DND-41 (cell line): ENCODE data around the gene IL10RA.

Experiments used
- ATAC-seq: fragments of 200-7000 bp; cut with Tn5 transposase; 3 replicates; pipeline ENCODE4 v1.9.1; 2021; ENCODE audit warnings: low read depth; ENCODE audit not compliant: insufficient read depth
- DNase-seq: peaks from one replicate; pipeline ENCODE4 v3.0.0-alpha.2; 2020
- H2AFZ ChIP-seq: 2 replicates; pipeline ENCODE4 v1.6.0; 2012; ENCODE audit warnings: low read depth, low read length
- H3K27ac ChIP-seq: 2 replicates; pipeline ENCODE4 v1.5.1; 2012; ENCODE audit warnings: low read length, inconsistent platforms
- H3K27me3 ChIP-seq: fragments of 200-600 bp; sonication (generic); 2 replicates; pipeline ENCODE4 v1.6.0; 2012; ENCODE audit warnings: low read length, mild to moderate bottlenecking, inconsistent platforms; ENCODE audit not compliant: insufficient read depth, poor library complexity
- H3K36me3 ChIP-seq: 2 replicates; pipeline ENCODE4 v1.5.1; 2012; ENCODE audit warnings: low read length, inconsistent platforms; ENCODE audit not compliant: insufficient read depth
- H3K4me1 ChIP-seq: 2 replicates; pipeline ENCODE4 v1.5.1; 2012; ENCODE audit warnings: mild to moderate bottlenecking, low read length; ENCODE audit not compliant: insufficient read depth
- H3K4me2 ChIP-seq: 2 replicates; pipeline ENCODE4 v1.6.0; 2012; ENCODE audit warnings: mild to moderate bottlenecking, moderate library complexity, low read length, inconsistent platforms; ENCODE audit not compliant: insufficient read depth
- H3K4me3 ChIP-seq, 2 experiments: fragments of 200-600 bp in 1 of 2; shearing (Covaris generic) in 1 of 2; 2 replicates each; pipeline ENCODE4 v1.5.1; 2012 to 2016; ENCODE audit warnings: inconsistent platforms in 2 of 2, low read length in 2 of 2, mild to moderate bottlenecking in 2 of 2, low read depth in 1 of 2, moderate library complexity in 1 of 2
- H3K79me2 ChIP-seq: 2 replicates; pipeline ENCODE4 v1.6.0; 2012; ENCODE audit warnings: low read length, inconsistent platforms; ENCODE audit not compliant: insufficient read depth
- H3K9ac ChIP-seq: 2 replicates; pipeline ENCODE4 v1.6.0; 2012; ENCODE audit warnings: low read depth, mild to moderate bottlenecking, inconsistent platforms, low read length, moderate library complexity
- H3K9me3 ChIP-seq: 2 replicates; pipeline ENCODE4 v1.5.1; 2012; ENCODE audit warnings: low read length, moderate library complexity, mild to moderate bottlenecking, inconsistent platforms; ENCODE audit not compliant: insufficient read depth, severe bottlenecking
- H4K20me1 ChIP-seq: 2 replicates; pipeline ENCODE4 v1.6.0; 2012; ENCODE audit warnings: low read length; ENCODE audit not compliant: insufficient read depth
- EZH2 ChIP-seq: IDR thresholded peaks from 3 replicates; pipeline ENCODE4 v1.6.1; 2012; ENCODE audit warnings: borderline replicate concordance, low read depth, mild to moderate bottlenecking, moderate library complexity, low read length, inconsistent platforms; ENCODE audit not compliant: severe bottlenecking
- TF ChIP-seq, protein P1 (sequence below): IDR thresholded peaks from 2 replicates; pipeline ENCODE4 v1.5.1; 2012; ENCODE audit warnings: borderline replicate concordance, low read length, moderate library complexity, mild to moderate bottlenecking; ENCODE audit not compliant: poor library complexity, severe bottlenecking; ENCODE audit errors: extremely low read depth

The IL10RA gene

DNA sequence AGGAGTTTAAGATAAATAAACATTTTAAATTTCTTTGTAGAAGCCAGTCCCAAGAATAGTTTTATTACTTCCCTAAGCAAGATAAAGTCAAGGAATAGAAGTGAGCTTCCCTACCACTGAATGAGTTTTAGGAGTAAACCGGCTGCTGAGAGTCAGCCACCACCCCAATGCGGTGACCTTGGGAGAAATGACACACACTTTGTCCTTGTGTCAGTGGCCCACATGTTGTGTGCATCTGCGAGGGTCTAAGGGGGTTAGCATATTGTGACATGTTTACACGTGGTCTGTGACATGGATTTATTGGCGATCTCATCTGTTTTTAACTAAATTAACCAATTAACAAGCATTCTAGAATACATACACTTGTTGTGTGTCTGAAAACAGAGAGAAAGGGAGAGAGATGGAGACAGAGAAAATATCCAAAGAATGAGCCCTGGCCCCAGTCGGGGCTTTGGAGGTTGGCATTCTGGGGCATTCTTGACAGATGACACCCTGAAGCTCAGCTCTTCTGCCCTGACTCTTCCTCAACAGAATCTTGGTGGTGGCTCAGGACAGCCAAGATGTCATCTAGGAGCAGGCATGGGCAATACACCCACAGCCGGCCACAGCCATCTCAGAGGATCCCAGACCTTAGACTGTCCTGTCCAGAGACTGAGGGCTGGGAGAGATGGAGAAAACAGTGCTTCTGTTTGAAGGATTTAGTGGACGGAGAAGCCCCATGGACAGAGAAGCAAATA is 60.9 kb downstream of the IL10RA start:
- no peak for ATAC-seq
- H3K4me2 ChIP-seq: no peak overlapping the region
- no peaks in the 10 kb centered on the region for H3K36me3 ChIP-seq
- DNase-seq: no peak
- no peaks in the 10 kb centered on the region for H3K9me3 ChIP-seq
- no peak overlapping the region for H2AFZ ChIP-seq
- H3K27ac ChIP-seq: no peak overlapping the region
- H3K27me3 ChIP-seq: no peaks in the 10 kb centered on the region
- H4K20me1 ChIP-seq: no peaks in the 10 kb centered on the region
- TF ChIP-seq EZH2: no peak
- TF ChIP-seq, protein P1, sequence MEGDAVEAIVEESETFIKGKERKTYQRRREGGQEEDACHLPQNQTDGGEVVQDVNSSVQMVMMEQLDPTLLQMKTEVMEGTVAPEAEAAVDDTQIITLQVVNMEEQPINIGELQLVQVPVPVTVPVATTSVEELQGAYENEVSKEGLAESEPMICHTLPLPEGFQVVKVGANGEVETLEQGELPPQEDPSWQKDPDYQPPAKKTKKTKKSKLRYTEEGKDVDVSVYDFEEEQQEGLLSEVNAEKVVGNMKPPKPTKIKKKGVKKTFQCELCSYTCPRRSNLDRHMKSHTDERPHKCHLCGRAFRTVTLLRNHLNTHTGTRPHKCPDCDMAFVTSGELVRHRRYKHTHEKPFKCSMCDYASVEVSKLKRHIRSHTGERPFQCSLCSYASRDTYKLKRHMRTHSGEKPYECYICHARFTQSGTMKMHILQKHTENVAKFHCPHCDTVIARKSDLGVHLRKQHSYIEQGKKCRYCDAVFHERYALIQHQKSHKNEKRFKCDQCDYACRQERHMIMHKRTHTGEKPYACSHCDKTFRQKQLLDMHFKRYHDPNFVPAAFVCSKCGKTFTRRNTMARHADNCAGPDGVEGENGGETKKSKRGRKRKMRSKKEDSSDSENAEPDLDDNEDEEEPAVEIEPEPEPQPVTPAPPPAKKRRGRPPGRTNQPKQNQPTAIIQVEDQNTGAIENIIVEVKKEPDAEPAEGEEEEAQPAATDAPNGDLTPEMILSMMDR: no peak
- H3K79me2 ChIP-seq: no peaks in the 10 kb centered on the region
- no peak overlapping the region for H3K9ac ChIP-seq
- peaks cover 12% of the 10 kb centered on the region for H3K4me1 ChIP-seq
- no peak overlapping the region for H3K4me3 ChIP-seq

- H3K9ac ChIP-seq: no peak overlapping the region
Measured at GRCh38 chr11:118047749-118048148, 61.6 kb downstream of the IL10RA start.

GRCh38 chr11:118048472-118049370 is 62.5 kb downstream of the IL10RA start:
- H3K4me3 ChIP-seq: no peak overlapping the region
- H3K9me3 ChIP-seq: no peaks in the 10 kb centered on the region
- H3K27ac ChIP-seq: no peak overlapping the region
- no peak for TF ChIP-seq EZH2
- TF ChIP-seq, protein P1: no peak
- DNase-seq: no peak
- no peaks in the 10 kb centered on the region for H4K20me1 ChIP-seq
- no peak overlapping the region for H3K4me2 ChIP-seq
- no peak for ATAC-seq
- H3K4me1 ChIP-seq: peaks cover 15% of the 10 kb centered on the region
- H3K27me3 ChIP-seq: no peaks in the 10 kb centered on the region
- no peak overlapping the region for H2AFZ ChIP-seq
- no peak overlapping the region for H3K9ac ChIP-seq
- no peaks in the 10 kb centered on the region for H3K36me3 ChIP-seq
- no peaks in the 10 kb centered on the region for H3K79me2 ChIP-seq

More at GRCh38 chr11:118047749-118048148, 61.6 kb downstream of the IL10RA start:
- no peaks in the 10 kb centered on the region for H3K27me3 ChIP-seq
- DNase-seq (no peak), ATAC-seq (no peak)
- H3K4me1 ChIP-seq: peaks cover 15% of the 10 kb centered on the region
- H3K79me2 ChIP-seq: no peaks in the 10 kb centered on the region
- no peaks in the 10 kb centered on the region for H4K20me1 ChIP-seq
- H3K27ac ChIP-seq: no peak overlapping the region
- TF ChIP-seq EZH2: no peak
- TF ChIP-seq, protein P1: no peak
- no peak overlapping the region for H3K4me2 ChIP-seq
- no peaks in the 10 kb centered on the region for H3K36me3 ChIP-seq
- H3K4me3 ChIP-seq: no peak overlapping the region
- no peak overlapping the region for H2AFZ ChIP-seq
- H3K9me3 ChIP-seq: no peaks in the 10 kb centered on the region
